ENCODE data around the gene DGKZ.

DGKZ gene, protein sequence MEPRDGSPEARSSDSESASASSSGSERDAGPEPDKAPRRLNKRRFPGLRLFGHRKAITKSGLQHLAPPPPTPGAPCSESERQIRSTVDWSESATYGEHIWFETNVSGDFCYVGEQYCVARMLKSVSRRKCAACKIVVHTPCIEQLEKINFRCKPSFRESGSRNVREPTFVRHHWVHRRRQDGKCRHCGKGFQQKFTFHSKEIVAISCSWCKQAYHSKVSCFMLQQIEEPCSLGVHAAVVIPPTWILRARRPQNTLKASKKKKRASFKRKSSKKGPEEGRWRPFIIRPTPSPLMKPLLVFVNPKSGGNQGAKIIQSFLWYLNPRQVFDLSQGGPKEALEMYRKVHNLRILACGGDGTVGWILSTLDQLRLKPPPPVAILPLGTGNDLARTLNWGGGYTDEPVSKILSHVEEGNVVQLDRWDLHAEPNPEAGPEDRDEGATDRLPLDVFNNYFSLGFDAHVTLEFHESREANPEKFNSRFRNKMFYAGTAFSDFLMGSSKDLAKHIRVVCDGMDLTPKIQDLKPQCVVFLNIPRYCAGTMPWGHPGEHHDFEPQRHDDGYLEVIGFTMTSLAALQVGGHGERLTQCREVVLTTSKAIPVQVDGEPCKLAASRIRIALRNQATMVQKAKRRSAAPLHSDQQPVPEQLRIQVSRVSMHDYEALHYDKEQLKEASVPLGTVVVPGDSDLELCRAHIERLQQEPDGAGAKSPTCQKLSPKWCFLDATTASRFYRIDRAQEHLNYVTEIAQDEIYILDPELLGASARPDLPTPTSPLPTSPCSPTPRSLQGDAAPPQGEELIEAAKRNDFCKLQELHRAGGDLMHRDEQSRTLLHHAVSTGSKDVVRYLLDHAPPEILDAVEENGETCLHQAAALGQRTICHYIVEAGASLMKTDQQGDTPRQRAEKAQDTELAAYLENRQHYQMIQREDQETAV

DNA sequence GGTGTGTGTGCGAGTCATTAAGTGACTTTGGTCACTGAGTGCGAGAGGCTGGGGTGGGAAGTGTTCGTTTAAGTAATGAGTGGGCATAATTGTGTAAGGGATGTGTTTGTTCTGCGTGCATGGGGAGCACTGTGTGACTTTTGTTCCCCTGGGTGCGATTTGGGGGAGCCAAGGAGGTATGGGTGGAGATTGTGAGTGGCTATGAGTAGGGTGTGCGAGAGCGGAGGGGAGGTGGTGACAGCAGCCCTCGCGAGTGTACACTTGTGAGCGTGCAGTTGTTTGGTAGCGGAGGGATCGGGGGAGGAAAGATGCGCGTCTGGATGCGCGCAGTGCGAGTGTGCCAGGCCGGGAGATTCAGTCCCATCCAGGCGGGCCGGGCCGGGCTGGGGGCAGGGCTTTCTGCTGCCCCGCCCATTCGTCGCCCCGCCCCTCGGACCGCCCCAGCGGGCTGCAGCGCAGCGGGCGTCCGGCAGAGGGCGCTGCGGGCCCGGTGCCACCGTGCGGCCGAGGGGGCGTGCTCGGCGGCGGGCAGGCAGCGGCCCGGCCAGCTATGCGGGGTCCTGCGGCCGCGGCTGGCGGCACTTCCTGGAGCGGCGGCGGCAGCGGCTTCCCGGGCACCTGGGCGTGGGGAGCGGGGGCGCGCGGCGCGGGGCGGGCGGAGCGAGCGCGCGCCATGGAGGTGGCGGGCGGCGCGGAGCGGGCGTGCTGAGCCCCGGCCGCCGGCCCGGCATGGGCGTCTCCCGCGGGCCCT, at the start of gene DGKZ:
Gene DGKZ (plus strand): TSS at position 578 of the 751 bp plus-strand sequence. CDS start 197 bp downstream, outside the sequence.
- no peak for TF ChIP-seq GATA3 (IDR thresholded peaks at IDR 0.05; ENCODE audit: low read depth, low read length)
- TF ChIP-seq GATA2 (IDR thresholded peaks at IDR 0.05; ENCODE audit: low read depth, low read length), result no peak

DNA sequence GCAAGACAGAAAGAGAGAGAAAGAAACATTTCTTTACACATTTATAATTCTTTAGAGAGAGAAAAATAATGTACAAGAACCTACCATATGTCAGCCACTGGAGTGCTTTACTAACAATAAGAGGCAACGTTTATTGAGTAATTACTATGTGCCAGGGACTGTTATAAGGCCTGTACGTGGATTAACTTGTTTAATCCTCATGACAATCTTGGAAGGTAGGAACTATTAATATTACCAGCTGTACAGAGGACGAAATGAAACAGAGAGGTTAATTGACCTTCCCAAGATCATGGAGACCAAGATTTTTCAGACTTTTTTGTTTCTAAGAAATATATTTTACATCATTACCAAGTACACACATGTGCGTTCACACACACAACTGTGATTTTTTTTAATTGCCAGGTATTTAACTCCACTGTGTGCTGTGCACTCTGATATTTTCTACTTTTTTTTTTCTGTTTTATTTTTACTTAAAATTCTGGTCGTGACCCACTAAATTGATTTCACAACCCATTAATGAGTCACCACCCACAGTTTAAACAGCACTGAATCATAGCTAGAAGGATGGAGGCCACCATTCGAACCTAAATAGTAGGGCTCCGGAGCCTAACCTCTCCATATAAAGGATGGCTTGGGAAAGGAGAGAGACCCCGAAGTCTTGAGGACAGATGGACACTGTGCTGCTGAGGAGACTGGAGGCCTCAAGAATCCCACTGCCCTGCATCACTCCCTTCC, 48.4 kb upstream of the DGKZ start:
- no peak for TF ChIP-seq GATA2 (IDR thresholded peaks at IDR 0.05; ENCODE audit: low read depth, low read length)
- TF ChIP-seq GATA3 (IDR thresholded peaks at IDR 0.05; ENCODE audit: low read depth, low read length), result no peak

DNA sequence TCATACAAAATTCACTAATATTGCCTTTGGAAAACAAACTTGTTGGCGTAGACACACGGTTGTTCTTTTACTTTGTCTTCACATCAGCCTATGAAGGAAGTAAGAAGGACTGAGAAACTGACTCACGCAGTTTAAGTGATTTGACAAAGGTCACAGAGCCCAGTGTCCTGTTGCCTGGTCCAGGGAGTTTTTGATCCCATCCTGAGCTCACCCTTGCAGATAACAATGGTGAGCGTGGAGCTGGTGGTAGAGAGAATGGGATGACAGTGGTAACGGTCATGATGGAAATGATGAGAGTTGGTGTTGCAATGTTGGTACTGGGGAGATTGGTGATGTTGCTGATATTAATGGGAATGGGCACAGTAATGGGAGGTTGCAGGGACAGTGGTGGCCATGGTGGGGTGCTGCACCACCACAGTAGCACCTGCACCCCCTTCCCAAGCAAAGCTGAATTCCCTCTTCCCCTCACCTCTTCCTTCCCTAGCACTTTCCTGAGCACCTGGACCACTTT, 47.8 kb upstream of the DGKZ start:
- TF ChIP-seq GATA2 (IDR thresholded peaks at IDR 0.05; ENCODE audit: low read depth, low read length) (no peak), GATA3 (IDR thresholded peaks at IDR 0.05; ENCODE audit: low read depth, low read length) (no peak)

DNA sequence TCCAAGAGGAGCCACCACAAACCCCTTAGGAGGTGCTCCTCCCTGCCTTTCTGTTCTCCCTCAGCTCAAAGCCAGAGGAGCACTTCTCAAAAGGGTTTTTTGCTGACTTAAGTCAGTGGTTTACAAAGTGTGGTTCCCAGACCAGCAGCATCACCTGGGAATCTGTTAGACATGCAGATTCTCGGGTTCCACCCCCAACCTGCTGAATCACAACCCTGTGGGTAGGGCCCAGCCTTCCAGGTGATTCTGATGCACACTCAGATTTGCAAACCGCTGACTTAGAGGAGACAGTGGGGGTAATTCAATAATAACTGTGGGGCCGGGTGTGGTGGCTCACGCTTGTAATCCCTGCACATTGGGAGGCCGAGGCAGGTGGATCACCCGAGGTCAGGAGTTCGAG, 47.0 kb upstream of the DGKZ start:
- TF ChIP-seq GATA3 (IDR thresholded peaks at IDR 0.05; ENCODE audit: low read depth, low read length) (no peak), GATA2 (IDR thresholded peaks at IDR 0.05; ENCODE audit: low read depth, low read length) (no peak)

DNA sequence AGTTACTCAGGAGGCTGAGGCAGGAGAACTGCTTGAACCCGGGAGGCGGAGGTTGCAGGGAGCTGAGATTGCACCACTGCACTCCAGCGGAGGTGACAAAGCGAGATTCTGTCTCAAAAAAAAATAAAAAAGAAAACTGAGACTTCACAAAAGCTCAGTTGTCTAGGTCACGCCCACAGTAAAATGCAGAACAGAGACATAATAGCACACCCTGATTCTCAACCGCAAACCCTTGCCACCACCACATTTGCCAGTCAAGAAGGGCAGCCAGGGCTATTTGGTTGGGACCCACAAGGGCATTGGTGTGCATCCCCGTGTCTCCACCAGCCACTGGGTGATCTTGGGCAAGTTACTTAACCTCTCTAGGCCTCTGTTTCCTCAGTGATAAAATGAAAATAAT, 44.4 kb upstream of the DGKZ start:
- TF ChIP-seq GATA2 (IDR thresholded peaks at IDR 0.05; ENCODE audit: low read depth, low read length), result no peak
- no peak for TF ChIP-seq GATA3 (IDR thresholded peaks at IDR 0.05; ENCODE audit: low read depth, low read length)

DNA sequence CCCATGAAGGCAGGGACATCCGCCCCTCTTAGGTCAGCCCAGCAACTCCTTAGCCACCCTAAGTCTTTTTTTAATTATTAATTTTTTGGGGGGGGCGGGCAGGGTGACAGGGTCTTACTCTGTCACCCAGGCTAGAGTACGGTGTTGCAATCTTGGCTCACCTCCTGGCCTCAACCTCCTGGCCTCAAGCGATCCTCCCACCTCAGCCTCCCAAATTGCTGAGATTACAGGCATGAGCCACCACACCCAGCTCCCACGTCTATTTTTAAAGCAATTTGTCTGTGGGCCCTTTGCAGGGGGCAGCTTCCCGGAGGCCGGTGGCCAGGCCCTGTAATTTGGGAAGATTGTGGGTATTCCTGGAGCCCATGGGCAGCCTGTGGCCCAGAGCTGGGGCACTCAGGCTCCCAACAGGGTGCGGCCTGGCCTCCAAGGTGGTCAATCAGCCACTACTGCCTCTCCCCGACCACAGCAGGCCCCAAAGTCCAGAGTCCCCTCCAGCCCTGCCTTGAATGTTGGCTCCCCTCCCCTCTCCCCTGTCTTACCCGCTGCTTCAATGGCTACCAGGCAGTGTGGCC, 42.6 kb upstream of the DGKZ start:
- TF ChIP-seq GATA3 (IDR thresholded peaks at IDR 0.05; ENCODE audit: low read depth, low read length) (no peak), GATA2 (IDR thresholded peaks at IDR 0.05; ENCODE audit: low read depth, low read length) (no peak)

DNA sequence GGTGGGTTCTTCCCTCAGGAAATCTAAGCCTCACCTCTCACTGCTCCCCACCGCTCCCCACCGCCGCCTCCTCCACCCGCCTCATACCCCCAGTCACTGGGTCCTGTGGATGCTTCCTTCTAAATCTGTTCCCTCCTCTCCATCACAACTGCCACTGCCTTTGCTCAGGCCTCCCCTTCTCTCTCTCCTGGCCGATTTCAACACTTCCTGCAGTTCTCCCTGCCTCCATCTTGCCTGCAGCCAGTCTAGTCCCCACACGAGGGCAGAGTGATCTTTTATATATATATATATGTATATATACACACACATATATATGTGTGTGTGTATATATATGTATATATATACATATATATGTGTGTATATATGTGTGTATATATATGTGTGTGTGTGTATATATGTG, 42.0 kb upstream of the DGKZ start:
- TF ChIP-seq GATA3 (IDR thresholded peaks at IDR 0.05; ENCODE audit: low read depth, low read length) (no peak), GATA2 (IDR thresholded peaks at IDR 0.05; ENCODE audit: low read depth, low read length) (no peak)

DNA sequence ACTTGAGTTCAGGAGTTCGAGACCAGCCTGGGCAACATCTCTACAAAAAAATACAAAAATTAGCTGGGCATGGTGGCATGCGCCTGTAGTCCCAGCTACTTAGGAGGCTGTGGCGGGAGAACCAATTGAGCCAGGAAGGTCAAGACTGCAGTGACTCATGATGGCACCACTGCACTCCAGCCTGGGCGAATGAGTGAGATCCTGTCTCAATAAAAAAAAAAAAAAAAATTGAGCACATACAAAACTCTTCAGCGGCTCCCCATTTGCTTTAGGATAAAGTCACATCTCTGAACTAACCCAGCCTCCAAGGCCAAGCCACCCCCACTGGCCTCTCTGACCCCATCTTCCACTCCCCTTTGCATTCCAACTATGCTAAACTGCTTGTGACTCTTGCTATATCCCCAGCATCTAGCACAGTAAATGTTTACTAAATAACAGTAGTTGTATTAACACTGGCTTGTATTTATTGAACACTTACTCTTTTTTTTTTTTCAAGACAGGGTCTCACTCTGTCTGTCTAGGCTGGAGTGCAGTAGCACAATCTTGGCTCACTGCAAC, 40.9 kb upstream of the DGKZ start:
- TF ChIP-seq GATA2 (IDR thresholded peaks at IDR 0.05; ENCODE audit: low read depth, low read length), result no peak
- TF ChIP-seq GATA3 (IDR thresholded peaks at IDR 0.05; ENCODE audit: low read depth, low read length), result no peak

DNA sequence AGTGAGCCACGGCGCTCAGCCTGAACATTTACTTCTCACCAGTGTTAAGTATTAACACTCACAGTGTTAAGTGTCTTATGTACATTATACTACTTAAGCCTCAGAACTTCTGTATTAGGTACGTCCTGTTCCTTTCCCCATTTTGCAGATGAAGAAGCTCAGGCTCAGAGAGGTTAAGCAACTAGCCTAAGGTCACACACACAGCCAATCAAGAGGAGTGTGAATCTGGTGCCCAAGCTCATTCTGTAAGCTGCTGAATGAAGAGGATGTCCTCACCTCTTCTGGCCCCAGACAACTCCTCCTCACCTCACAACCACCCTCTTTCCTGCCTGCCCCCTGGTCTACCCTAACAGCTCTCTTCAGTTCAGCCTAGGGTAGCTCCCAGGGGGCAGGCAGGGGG, 39.9 kb upstream of the DGKZ start:
- TF ChIP-seq GATA2 (IDR thresholded peaks at IDR 0.05; ENCODE audit: low read depth, low read length), result no peak
- TF ChIP-seq GATA3 (IDR thresholded peaks at IDR 0.05; ENCODE audit: low read depth, low read length), result no peak

DNA sequence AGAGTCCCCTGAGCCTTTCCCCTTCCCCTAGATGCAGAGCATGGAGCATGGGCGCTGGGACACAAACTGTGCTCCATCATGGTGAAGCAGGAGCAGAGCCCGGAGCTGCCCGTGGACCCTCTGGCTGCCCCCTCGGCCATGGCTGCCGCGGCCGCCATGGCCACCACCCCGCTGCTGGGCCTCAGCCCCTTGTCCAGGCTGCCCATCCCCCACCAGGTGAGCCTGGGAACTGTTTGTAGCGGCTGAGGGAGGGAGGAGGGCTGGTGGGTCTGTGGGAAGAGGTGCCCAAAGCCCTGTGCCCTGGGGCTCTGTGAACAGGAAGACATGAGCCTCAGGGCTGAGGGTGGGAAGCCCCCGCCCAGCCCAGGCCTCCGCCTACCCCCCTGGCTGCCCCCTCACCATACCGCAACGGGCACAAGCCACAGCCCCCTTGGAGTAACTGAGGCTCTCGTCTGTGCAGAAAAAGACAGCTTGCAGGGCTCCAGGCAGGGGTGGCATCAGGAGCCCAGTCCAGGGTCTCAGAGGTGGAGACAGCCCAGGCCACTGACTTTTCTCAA, 39.4 kb upstream of the DGKZ start:
- TF ChIP-seq GATA2 (IDR thresholded peaks at IDR 0.05; ENCODE audit: low read depth, low read length) (no peak), GATA3 (IDR thresholded peaks at IDR 0.05; ENCODE audit: low read depth, low read length) (no peak)

DNA sequence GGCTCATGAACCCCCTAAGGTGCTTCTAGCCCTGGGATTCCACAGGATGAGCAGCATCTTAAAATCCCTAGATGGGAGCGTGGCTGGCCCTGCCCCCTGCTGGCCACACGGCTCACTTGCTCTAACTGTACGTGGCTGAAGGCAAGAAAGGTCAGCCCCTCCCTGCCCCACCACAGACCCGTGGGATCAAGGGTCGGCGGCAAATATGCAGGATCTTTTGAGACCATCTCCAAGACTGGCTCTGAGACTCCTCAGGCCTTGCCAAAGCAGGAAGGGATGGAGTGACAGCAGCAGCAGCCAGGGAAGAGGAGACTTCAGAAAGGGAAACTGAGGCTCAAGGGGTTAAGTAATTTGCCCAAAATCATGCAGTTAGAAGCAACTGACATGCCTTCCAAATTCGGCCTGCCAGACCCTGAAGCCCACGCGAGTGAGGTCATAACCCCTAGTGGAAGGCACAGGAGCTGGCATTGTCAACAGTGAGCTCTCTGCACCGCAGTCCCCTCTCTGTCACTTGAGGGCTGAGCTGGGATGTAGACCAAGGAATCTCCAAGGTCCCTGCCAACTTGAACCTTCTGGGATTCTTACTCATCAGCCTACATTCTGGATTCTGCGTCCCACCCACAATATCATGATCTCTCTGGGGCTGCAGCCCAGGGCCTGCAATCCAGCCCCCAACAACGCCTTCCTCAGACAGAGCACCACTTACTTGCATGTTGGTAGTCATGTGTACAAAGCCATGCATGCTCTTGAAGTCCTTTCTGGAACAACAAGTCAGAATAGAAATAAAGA, 38.4 kb upstream of the DGKZ start:
- TF ChIP-seq GATA3 (IDR thresholded peaks at IDR 0.05; ENCODE audit: low read depth, low read length) (no peak), GATA2 (IDR thresholded peaks at IDR 0.05; ENCODE audit: low read depth, low read length) (no peak)

All from SH-SY5Y (cell line).